SK-N-MC (cell line): Measurements from ENCODE around the gene HSP90B1.

Experiments used
- EZH2 ChIP-seq: fragments of 200-600 bp; sonication (generic); IDR thresholded peaks from one replicate; pipeline ENCODE4 v1.6.1; 2017; ENCODE audit warnings: antibody characterized with exemption
- FOXP2 ChIP-seq: optimal IDR thresholded peaks from 2 replicates; pipeline ENCODE3; 2011; ENCODE audit warnings: mild to moderate bottlenecking, moderate library complexity; ENCODE audit not compliant: insufficient read depth; ENCODE audit errors: extremely low read length, control extremely low read depth
- POLR2AphosphoS5 ChIP-seq: IDR thresholded peaks from 2 replicates; pipeline ENCODE4 v1.6.1; 2012; ENCODE audit warnings: mild to moderate bottlenecking, low read depth, low read length, borderline replicate concordance

GRCh38 chr12:103915306-103915705, 14.9 kb upstream of the HSP90B1 start:
- TF ChIP-seq POLR2AphosphoS5 (no peak), EZH2 (no peak), FOXP2 (no peak)
